Cardiac septum (tissue), 1 donor: ENCODE data around the gene APEH. TPM values are rescaled to one million over a fixed set of nuclear protein-coding genes. Genes with fewer than 3 reads are reported as not detected.

Experiments
- total RNA-seq: library from RNA; stranded (reverse); fragmentation: NEBNext Ultra II Directional; extraction: Animal tissue kit (Norgen Biotek cat#: 25700); gene quantifications from one replicate; pipeline ENCODE4 v1.2.1, GENCODE V29; 2021
- donor health status: DM: no; HTN: no; CAD: no.

The APEH gene
- total RNA-seq, 1 donor from 2014 or later = 81.4 TPM

Other genes starting within 250 kb of the APEH start
- gene NICN1, start 245.0 kb upstream of the APEH start, total RNA-seq = 21.9 TPM
- 130 TPM for gene DAG1, start 204.1 kb upstream of the APEH start, total RNA-seq
- 1.00 TPM for gene BSN, start 119.9 kb upstream of the APEH start, total RNA-seq
- gene MST1, start 15.1 kb downstream of the APEH start, total RNA-seq = 6.4 TPM
- gene RNF123, start 15.2 kb downstream of the APEH start, total RNA-seq = 59.4 TPM
- 0.35 TPM for gene AMIGO3, start 45.3 kb downstream of the APEH start, total RNA-seq
- 19.5 TPM for gene GMPPB, start 49.6 kb downstream of the APEH start, total RNA-seq
- gene IP6K1, start 112.2 kb downstream of the APEH start, total RNA-seq = 19.7 TPM
- gene CDHR4, start 125.5 kb downstream of the APEH start, total RNA-seq = not detected
- 1.9 TPM for gene INKA1, start 128.9 kb downstream of the APEH start, total RNA-seq
- 20.0 TPM for gene UBA7, start 139.6 kb downstream of the APEH start, total RNA-seq
- gene TRAIP, start 182.2 kb downstream of the APEH start, total RNA-seq = 2.0 TPM
- not detected for gene CAMKV, start 195.6 kb downstream of the APEH start, total RNA-seq
- 1.2 TPM for gene MST1R, start 229.5 kb downstream of the APEH start, total RNA-seq